Suppressor macrophage (primary cell): Measurements from ENCODE around the gene QRFP.
"Not testable (repeated sequence)": the region's sequence is repeated elsewhere in the genome, so short reads cannot be mapped to it uniquely, and the experiment has no call there.

Source experiments
- DNase-seq, 4 experiments: peaks; one replicate each; pipeline ENCODE4 v3.0.0-alpha.2; 2020 to 2022

QRFP gene

GRCh38 chr9:130919559-130920145, 23.0 kb upstream of the QRFP start:
- DNase-seq = no peak

DNA sequence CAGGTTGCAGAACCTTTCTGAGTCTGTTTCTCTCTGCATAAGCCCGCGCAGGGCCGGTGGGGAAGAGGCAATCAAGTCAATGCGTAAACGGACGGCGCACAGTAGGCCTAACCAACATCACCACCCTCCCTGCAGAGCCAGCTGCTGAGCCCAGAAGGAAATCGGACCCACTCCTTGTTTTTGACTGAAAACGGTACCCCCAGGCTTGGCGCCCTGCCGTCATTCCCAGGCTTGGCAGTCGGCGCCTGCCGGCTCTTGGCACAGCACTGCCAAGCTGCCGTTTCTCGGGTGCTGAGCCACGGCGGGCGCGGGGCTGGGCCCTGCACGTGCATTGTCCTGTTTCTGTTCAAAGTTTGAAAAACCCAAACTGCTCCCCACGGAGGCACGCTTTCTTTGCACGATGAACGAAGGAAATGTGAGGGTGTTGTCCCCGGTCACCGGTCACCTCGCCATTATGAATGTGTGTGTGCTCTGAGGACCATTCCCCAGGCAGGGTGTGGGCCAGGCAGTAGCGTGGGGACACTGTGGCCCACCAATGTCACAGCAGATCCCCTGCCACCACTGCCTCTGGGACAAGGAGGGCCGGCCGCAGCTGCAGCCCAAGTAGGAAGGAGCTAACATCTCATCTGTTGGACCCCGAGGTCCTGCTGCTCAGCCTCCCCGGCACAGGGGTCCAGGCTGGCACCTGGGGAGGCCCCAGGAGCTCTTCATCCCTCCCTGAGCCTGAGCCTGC, 22.4 kb upstream of the QRFP start:
- DNase-seq = no peak

DNA sequence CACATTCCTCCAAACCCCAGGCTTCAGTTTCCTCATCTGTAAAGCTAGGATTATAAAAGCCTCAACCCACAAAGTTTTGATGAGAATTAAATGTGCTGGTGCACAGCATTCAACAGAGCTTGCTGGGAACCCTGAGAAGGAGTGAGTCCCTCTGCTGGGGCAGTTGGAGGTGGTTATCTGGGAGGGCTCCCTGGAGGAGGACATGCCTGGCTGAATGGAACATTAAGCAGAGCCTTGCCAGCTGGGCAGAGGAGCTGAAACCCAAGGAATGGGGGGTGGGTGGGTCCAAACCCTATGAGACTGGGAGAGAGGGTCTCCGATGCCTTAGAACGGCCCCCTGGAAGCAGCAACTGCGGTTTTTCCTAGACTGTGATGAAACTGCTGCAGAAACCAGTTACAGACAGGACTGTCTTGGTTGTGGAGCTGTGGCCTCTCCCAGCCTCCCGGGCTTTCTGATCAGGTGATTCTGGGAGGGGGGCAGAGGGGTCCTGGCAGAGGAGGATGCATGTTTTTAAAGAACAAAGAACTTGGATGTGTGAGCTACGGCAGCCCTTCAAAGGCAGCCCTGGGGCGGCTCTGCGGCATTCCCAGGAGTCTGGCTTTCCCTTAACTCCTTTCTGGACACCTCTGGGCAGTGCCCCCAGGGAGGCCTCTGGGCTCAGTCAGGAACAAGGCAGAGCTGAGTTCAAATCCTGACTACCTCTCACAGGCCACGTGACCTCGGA, 21.7 kb upstream of the QRFP start:
- DNase-seq = no peak

DNA sequence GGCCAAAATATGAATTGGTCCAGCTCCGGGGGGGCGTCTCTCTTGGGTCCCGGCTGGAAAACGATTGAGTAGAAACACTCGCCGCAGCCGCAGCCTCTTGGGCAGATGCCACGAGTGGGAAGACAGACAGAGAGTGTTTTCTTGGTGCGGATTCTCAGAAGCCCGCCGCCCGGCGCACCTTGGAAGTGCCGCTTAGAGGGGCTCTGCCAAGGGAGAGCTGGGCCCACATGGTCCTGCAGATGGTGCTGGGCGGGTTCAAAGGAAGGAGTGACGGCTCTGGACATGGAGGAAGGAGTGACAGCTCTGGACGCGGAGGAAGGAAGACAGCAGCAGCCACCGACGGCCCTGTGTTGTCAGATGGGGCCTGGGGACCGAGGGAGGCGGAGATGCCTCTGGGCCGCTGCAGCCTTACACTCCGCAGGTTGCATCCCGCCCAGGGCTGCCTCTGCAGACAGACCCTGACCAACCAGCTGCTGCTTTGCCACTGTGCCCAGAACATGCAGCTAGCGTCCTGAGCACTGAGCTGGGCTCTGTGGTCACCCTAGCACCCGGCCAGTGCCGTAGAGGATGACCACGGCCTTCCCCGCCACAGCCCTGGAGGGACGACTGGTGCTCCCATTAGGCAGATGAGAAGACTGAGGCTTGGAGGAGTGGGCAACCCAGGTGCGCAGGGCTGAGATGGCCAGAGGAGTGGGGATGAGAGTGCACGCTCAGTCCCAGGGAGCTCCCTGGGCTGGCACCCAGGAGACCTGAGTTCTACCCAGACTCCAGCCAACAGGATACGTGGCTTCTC, 20.8 kb upstream of the QRFP start:
- no peak for DNase-seq

GRCh38 chr9:130915096-130915447, 18.5 kb upstream of the QRFP start:
- no peak for DNase-seq

- no peak for DNase-seq
Measured at GRCh38 chr9:130914417-130915095, 17.9 kb upstream of the QRFP start.

DNA sequence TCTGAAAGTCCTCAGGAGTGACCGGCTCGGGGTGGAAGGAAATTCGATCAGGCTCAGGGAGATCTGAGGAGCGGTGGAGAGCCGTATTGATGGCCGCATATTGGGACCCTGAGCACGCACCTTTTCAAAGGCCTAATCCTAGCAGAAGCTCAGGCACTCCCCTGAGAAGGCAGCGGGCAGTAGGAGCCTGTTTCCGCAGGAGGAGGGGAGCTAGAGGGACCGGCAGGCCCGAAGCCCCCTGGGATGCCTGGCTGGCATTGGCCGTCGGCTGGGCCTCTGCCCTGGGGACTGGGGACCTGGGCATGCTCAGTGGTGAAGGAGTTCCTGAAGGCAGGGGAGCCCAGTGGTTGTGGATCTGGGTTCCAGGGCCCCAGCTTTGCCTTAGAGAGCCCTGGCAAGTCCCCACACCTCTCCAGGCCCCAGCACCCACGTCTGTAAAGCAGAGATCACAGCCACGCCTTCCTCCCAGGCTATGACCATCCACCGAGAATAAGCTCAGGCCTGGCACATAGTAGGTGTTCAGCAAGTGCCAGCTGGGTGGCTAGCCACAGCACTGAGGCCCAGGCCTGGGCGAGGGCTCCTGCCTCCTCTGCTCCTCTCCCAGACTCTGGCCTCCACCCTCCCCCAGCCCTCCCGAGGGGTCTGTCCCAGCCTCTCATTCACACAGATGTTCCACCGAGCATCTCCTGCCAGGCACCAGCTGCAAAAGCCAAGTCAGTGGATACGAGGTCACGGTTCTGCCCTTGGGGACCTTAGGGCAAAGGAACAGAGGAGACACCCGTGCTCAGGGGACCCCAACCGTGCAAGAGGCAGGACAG, 17.2 kb upstream of the QRFP start:
- no peak for DNase-seq

DNA sequence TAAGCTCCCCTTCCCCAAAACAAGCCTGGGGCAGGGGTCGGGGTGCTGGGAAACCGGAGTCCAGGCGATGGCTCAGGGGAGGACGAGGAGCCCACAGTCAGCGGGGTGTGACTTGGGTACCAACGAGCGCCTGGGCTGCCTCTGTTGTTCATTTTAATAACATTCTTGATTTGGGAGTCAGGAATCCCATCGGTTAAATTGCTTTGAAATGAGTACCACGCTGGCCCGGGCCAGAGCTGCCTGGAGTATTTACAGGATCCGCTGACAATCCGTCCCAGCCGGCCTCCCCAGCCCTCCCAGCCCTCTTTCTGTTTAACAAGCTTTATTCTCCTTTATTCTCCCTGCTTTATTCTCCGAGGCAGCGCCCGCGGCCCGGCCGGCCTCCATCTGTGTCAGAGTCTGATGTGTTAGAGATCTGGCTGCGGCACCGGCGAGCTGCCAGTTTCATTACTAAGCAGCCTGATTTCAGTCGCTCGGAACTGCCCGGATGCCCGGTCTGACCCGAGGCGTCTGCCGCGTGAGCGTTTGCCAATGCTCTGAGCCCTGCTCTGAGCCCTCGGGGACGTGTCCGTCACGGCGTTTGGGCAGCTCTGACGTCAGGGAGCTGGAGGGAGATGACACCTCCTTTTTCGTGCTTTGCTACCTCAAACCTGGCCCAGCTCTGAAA, 16.5 kb upstream of the QRFP start:
- no peak for DNase-seq

DNA sequence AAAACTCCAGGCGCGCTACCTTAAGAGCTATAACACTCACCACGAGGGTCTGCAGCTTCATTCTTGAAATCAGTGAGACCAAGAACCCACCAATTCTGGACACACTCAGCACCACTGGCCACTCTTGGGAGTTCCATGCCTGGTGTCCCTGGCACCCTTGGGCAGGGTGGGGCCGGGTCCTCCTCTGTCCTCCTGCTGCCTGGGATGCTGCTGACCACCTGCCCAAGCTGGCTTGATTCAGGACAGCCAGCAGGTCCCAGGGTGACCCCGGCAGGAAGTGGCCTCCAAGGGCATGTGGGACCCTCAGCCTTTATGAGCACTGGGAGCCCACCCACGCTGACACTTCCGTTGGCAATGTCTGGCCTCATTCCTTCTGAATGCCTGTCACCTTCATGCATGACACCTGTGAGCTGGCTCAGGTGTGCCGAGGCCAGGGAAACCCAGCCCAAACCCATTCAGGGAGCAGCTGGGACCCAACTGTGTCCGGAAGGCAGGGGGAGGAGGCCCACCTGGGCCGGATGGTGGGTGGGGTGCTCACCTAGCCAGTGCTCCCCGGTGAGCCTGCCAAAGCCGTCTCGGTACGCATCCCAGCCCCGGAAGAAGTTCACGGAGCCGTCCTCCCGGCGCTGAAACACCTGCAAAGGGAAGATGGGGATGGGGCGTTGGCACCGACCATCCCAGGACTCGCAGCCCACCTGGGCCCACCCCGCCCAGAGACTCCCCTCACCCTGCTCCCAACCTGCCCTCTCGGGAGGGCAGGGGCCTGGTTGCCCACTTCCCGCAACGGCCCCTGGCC, 14.8 kb upstream of the QRFP start:
- no peak for DNase-seq

DNA sequence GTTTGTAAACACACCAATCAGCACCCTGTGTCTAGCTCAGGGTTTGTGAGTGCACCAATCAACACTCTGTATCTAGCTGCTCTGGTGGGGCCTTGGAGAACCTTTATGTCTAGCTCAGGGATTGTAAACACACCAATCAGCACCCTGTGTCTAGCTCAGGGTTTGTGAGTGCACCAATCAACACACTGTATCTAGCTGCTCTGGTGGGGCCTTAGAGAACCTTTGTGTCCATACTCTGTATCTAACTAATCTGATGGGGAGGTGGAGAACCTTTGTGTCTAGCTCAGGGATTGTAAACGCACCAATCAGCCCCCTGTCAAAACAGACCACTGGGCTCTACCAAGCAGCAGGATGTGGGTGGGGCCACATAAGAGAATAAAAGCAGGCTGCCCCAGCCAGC, 14.1 kb upstream of the QRFP start:
- not testable (repeated sequence) for DNase-seq

DNA sequence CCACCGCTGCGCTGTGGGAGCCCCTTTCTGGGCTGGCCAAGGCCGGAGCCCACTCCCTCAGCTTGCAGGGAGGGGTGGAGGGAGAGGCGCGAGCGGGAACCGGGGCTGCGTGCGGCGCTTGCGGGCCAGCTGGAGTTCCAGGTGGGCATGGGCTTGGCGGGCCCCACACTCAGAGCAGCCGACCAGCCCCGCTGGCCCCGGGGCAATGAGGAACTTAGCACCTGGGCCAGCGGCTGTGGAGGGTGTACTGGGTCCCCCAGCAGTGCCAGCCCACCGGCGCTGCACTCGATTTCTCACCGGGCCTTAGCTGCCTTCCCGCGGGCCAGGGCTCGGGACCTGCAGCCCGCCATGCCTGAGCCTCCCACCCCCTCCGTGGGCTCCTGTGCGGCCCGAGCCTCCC, 13.4 kb upstream of the QRFP start:
- DNase-seq = not testable (repeated sequence)

- DNase-seq = no peak
Measured at GRCh38 chr9:130908878-130909355, 12.3 kb upstream of the QRFP start.

DNA sequence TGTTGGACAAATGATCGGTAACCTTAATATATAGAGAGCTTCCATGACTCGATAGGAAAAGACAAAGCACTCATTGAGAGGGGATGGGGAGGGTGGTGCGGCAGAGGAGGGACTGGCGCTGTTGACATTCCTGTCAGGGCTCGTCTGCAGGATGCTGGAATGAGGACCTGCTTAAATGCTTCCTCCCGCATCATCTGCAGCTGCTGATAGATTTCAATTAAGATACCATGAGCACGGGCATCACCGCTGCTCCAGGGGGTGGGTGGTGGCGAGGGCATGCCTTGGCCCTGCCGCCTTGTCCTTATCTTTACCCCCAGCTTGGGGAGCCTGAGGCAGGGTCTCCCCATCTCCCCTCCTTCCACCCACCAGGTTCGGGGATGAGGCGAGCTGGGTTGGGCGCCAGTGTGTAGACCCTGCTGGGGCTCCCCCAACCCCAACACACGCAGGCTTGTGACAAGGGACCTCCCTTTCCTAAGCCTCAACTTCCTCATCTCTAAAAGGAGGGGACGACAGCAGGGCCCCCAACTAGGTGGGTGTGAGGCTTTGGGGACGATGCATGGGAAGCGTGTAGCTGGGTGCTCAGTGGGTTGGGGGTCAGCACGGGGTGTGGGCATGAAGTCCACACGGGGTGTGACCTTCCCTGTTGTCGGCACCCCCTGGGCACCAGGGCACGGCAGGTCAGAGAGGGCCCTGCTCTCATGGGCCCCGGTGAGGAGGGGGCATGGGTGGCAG, 11.7 kb upstream of the QRFP start:
- no peak for DNase-seq

DNA sequence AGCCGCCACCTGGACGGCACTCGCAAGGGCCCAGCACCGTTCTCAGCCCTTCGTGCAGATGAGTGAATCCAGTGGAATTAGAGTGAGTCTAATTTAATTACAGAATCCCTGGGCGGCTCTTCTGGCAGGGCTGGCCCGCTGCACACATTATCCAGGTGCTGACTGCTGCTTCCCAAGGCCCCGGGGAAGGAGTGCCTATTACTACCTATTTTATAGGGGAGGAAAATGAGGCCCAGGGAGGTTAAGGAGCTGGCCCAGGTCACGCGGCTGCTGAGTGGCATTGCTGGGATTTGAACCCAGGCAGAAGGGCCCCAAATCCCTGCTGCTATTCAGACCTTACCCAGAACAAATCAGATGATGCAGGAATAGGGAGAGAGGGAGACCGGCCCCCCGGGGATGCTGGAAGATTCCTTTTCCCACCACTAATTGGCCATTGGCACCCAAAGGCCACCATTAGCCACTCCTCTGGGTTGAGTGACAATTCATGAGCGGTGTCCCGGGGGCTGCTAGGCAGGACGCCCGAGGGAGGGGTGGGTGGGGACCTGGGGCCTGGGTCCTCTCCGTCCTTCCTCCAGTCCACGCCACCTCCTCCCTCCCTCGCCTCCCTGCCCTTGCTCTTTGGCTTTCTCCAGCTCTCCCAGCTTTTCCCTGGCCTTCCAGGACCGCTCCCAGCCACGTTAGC, 10.3 kb upstream of the QRFP start:
- no peak for DNase-seq

- DNase-seq = no peak
Measured at GRCh38 chr9:130905902-130906734, 9.5 kb upstream of the QRFP start.

- DNase-seq = peak; percentile 9 to 60 (median 48)
Measured at GRCh38 chr9:130905125-130905901, 8.7 kb upstream of the QRFP start.
